T-cell (primary cell): ENCODE results near the gene NAA60. TPM values are rescaled to one million over a fixed set of nuclear protein-coding genes. Genes with fewer than 3 reads are reported as not detected.
"Not testable (repeated sequence)": the region's sequence is repeated elsewhere in the genome, so short reads cannot be mapped to it uniquely, and the experiment has no call there.

Experiments
- ATAC-seq, 4 experiments: fragments of 200-7000 bp in 3 of 4; fragments of 150-1000 bp in 1 of 4; cut with Tn5 transposase; replicated peaks in 1 of 4; 1 replicate in 3 of 4; 2 replicates in 1 of 4; pipeline ENCODE4 v1.10.0; 2021; ENCODE audit warnings: moderate library complexity in 3 of 4, mild to moderate bottlenecking in 2 of 4, moderate number of reproducible peaks in 1 of 4
- CTCF ChIA-PET, 2 donors: fragments of 300-600 bp; sonication (Branson Sonifier 250); formaldehyde crosslinking; loops; one replicate each; lab custom pipeline; 2022; ENCODE audit warnings: antibody characterized with exemption in 2 of 2; lab: Charles Lee
- POLR2A ChIA-PET, 2 donors: fragments of 300-600 bp; sonication (Branson Sonifier 250); formaldehyde crosslinking; loops; one replicate each; lab custom pipeline; 2022; ENCODE audit warnings: antibody characterized with exemption in 2 of 2; lab: Charles Lee
- DNase-seq, 35 experiments: peaks; one replicate each; pipeline versions ENCODE4 v3.0.0 to v3.0.0-alpha.2; 2013 to 2023
- H3K27ac ChIP-seq: one replicate; pipeline ENCODE4 v1.5.1; 2013; ENCODE audit warnings: low read length
- H3K27me3 ChIP-seq, 2 experiments: replicated peaks in 1 of 2; 1 replicate in 1 of 2; 2 replicates in 1 of 2; pipeline versions ENCODE4 v1.6.1 to v1.7.0; 2013; ENCODE audit warnings: low read length in 1 of 2, mixed read lengths in 1 of 2; ENCODE audit not compliant: control insufficient read depth in 2 of 2, insufficient read depth in 2 of 2; ENCODE audit errors: extremely low read depth in 1 of 2
- H3K36me3 ChIP-seq, 2 donors: 1 replicate in 1 of 2; 2 replicates in 1 of 2; pipeline versions ENCODE4 v1.6.1 to v1.7.0; 2013; ENCODE audit warnings: low read length in 1 of 2; ENCODE audit not compliant: control insufficient read depth in 2 of 2, insufficient read depth in 1 of 2; ENCODE audit errors: extremely low read depth in 1 of 2
- H3K4me1 ChIP-seq, 2 experiments: 1 replicate in 1 of 2; 2 replicates in 1 of 2; pipeline versions ENCODE4 v1.6.1 to v1.7.0; 2013; ENCODE audit warnings: low read length in 2 of 2, mixed read lengths in 1 of 2; ENCODE audit not compliant: insufficient read depth in 2 of 2, control insufficient read depth in 1 of 2; ENCODE audit errors: extremely low read depth in 1 of 2
- H3K4me3 ChIP-seq, 2 donors: 1 replicate in 1 of 2; 2 replicates in 1 of 2; pipeline versions ENCODE4 v1.5.1 to v1.7.0; 2013; ENCODE audit warnings: mild to moderate bottlenecking in 2 of 2, low read length in 1 of 2, moderate library complexity in 1 of 2; ENCODE audit not compliant: control insufficient read depth in 1 of 2; ENCODE audit errors: extremely low read depth in 1 of 2
- H3K9me3 ChIP-seq: 2 replicates; pipeline ENCODE4 v1.7.0; 2013
- H3K27ac Mint-ChIP-seq, 2 donors: one replicate each; pipeline ENCODE4 v1.8.0; 2020 to 2021; ENCODE audit warnings: mild to moderate bottlenecking in 2 of 2, mixed read lengths in 2 of 2
- H3K27me3 Mint-ChIP-seq, 2 donors: one replicate each; pipeline ENCODE4 v1.8.0; 2021 to 2022; ENCODE audit warnings: mixed read lengths in 2 of 2
- H3K36me3 Mint-ChIP-seq: one replicate; pipeline ENCODE4 v1.8.0; 2021; ENCODE audit warnings: mixed read lengths
- H3K4me1 Mint-ChIP-seq, 3 donors: one replicate each; pipeline ENCODE4 v1.8.0; 2020 to 2022; ENCODE audit warnings: mixed read lengths in 3 of 3, mild to moderate bottlenecking in 1 of 3
- H3K4me3 Mint-ChIP-seq, 3 donors: one replicate each; pipeline ENCODE4 v1.8.0; 2020 to 2022; ENCODE audit warnings: mild to moderate bottlenecking in 3 of 3, mixed read lengths in 3 of 3, moderate library complexity in 3 of 3
- H3K9me3 Mint-ChIP-seq, 3 donors: one replicate each; pipeline ENCODE4 v1.8.0; 2020 to 2022; ENCODE audit warnings: mixed read lengths in 3 of 3
- WGBS: methylation state at CpG from one replicate; pipeline ENCODE4 v1.1.5; 2013; ENCODE audit warnings: missing lambda C conversion rate; ENCODE audit not compliant: insufficient coverage; 5-methylcytosine and 5-hydroxymethylcytosine counted together
- total RNA-seq, 35 experiments: library from RNA in 6 of 35; stranded (reverse) in 6 of 35; fragments of 120-200 nt in 1 of 35; gene quantifications; one replicate each; pipeline versions ENCODE4 v1.2.1 to v1.2.4 and lab custom pipeline; 2013 to 2026

The NAA60 gene
- total RNA-seq, 5 donors from 2014 or later (not counting 1 experiment from before 2014, with no cell fraction given): 40.9 to 67.6 (median 55.6) TPM

- Histone ChIP-seq H3K4me1 (peaks cover 0 to 18% of the 10 kb centered on the region in 2 experiments), H3K9me3 (no peaks in the 10 kb centered on the region), H3K27ac (no peak overlapping the region), H3K27me3 (no peaks in the 10 kb centered on the region), H3K4me3 (no peak overlapping the region), H3K36me3 (peaks cover 16 to 21% of the 10 kb centered on the region in 2 donors)
- H3K27ac Mint-ChIP-seq: peak overlapping the region; percentile 63 to 64
- no peaks in the 10 kb centered on the region for H3K9me3 Mint-ChIP-seq
- ChIA-PET POLR2A (no interaction called here), CTCF (no interaction called here)
- DNase-seq: no peak
- H3K4me1 Mint-ChIP-seq: peaks cover 35 to 37% (median 36%) of the 10 kb centered on the region in 3 donors
- H3K4me3 Mint-ChIP-seq: no peak overlapping the region
- H3K36me3 Mint-ChIP-seq: peaks cover 13% of the 10 kb centered on the region
- H3K27me3 Mint-ChIP-seq: no peaks in the 10 kb centered on the region
- ATAC-seq: no peak
- WGBS: 100% methylated on average over 1 of the region's 10 CpGs
These were observed 29.6 kb downstream of the NAA60 start for GRCh38 chr16:3472878-3473595.

- H3K27ac ChIP-seq, H3K4me3 Mint-ChIP-seq, H3K27ac Mint-ChIP-seq, H3K9me3 ChIP-seq, CTCF ChIA-PET, POLR2A ChIA-PET, H3K4me3 ChIP-seq, ATAC-seq, H3K27me3 Mint-ChIP-seq, DNase-seq, H3K9me3 Mint-ChIP-seq, H3K27me3 ChIP-seq: not testable (repeated sequence)
- H3K36me3 Mint-ChIP-seq: peaks cover 16% of the 10 kb centered on the region
- WGBS: no CpG with 5 or more reads among the region's 3 CpGs
- Histone ChIP-seq H3K36me3 (peaks cover 16 to 18% of the 10 kb centered on the region in 2 donors), H3K4me1 (peaks cover 0 to 14% of the 10 kb centered on the region in 2 experiments)
- H3K4me1 Mint-ChIP-seq: peaks cover 30 to 33% (median 30%) of the 10 kb centered on the region in 3 donors
These were observed 30.1 kb downstream of the NAA60 start for GRCh38 chr16:3473596-3473943.

DNA sequence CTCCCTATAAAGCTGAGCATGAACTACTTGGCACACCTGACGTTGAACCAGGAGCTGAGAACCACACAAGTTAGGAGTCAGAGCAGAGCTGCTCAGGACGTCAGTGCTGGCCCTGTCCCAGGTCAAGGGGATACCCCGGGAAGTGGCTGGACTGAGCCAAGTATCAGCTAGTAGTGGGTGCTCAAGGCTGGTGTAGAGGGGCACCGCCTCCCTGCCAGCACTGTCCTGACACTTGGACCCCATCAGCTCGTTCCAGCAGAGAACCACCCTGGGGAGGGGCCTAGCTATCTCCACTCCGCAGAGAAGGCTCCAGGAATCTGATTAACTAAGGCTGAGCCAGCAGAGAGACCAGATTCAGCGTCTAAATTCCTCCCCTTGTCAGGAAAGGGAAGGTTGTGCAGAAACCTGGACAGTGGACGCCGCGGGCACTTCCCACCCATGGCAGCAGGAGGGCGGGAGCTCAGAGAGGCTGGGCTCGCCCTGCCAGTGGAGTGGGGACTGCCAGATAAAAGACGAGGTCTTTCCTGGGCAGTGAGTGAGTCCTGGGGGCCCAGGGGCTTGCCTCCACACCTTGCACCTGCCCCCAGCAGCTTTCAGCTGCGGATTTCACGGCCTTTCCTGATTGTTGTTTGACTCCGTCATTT lies 30.8 kb downstream of the NAA60 start:
- CTCF ChIA-PET: no interaction called here
- POLR2A ChIA-PET: no interaction called here
- Mint-ChIP-seq H3K27ac (no peak overlapping the region), H3K9me3 (no peaks in the 10 kb centered on the region), H3K4me1 (peaks cover 26 to 28% (median 27%) of the 10 kb centered on the region in 3 donors), H3K4me3 (no peak overlapping the region), H3K27me3 (no peaks in the 10 kb centered on the region), H3K36me3 (peaks cover 19% of the 10 kb centered on the region)
- Histone ChIP-seq H3K4me3 (no peak overlapping the region), H3K27me3 (no peaks in the 10 kb centered on the region), H3K4me1 (peaks cover 0 to 13% of the 10 kb centered on the region in 2 experiments), H3K9me3 (no peaks in the 10 kb centered on the region), H3K36me3 (peaks cover 18 to 22% of the 10 kb centered on the region in 2 donors), H3K27ac (no peak overlapping the region)
- no peak for DNase-seq
- WGBS: 95% methylated on average over 8 of the region's 16 CpGs
- ATAC-seq: no peak

DNA sequence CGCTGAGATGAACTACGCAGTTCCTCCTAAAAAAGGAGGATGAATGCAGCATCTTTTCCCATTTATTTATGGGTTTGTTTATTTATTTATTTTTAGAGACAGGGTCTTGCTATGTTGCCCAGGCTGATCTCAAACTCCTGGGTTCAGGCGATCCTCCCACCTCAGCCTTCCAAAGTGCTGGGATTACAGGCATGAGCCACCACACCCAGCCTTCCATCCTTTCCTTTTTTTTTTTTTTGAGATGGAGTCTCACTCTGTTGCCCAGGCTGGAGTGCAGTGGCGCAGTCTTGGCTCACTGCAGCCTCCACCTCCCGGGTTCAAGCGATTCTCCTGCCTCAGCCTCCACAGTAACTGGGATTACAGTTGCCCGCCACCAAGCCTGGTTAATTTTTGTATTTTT lies 31.4 kb downstream of the NAA60 start:
- H3K27ac ChIP-seq, H3K27me3 ChIP-seq, H3K27ac Mint-ChIP-seq, ATAC-seq, H3K4me3 ChIP-seq, CTCF ChIA-PET, H3K27me3 Mint-ChIP-seq, H3K9me3 ChIP-seq, POLR2A ChIA-PET, DNase-seq, H3K9me3 Mint-ChIP-seq, H3K4me3 Mint-ChIP-seq: not testable (repeated sequence)
- H3K36me3 Mint-ChIP-seq: peaks cover 24% of the 10 kb centered on the region
- peaks cover 22 to 24% (median 24%) of the 10 kb centered on the region in 3 donors for H3K4me1 Mint-ChIP-seq
- peaks cover 24% of the 10 kb centered on the region in 2 donors for H3K36me3 ChIP-seq
- no CpG with 5 or more reads among the region's 7 CpGs for WGBS
- H3K4me1 ChIP-seq: peaks cover 0 to 17% of the 10 kb centered on the region in 2 experiments

- Histone ChIP-seq H3K4me1 (peaks cover 0 to 12% of the 10 kb centered on the region in 2 experiments), H3K27me3 (no peaks in the 10 kb centered on the region), H3K4me3 (no peak overlapping the region), H3K9me3 (no peaks in the 10 kb centered on the region), H3K36me3 (peaks cover 19 to 31% of the 10 kb centered on the region in 2 donors), H3K27ac (no peak overlapping the region)
- ChIA-PET POLR2A (no interaction called here), CTCF (no interaction called here)
- peaks cover 25% of the 10 kb centered on the region for H3K36me3 Mint-ChIP-seq
- DNase-seq (no peak), ATAC-seq (no peak)
- no peak overlapping the region for H3K4me3 Mint-ChIP-seq
- H3K9me3 Mint-ChIP-seq: no peaks in the 10 kb centered on the region
- H3K4me1 Mint-ChIP-seq: peaks cover 20 to 21% (median 21%) of the 10 kb centered on the region in 3 donors
- H3K27ac Mint-ChIP-seq: no peak overlapping the region
- 94% methylated on average over 15 of the region's 29 CpGs for WGBS
- no peaks in the 10 kb centered on the region for H3K27me3 Mint-ChIP-seq
These were observed 32.3 kb downstream of the NAA60 start for GRCh38 chr16:3475604-3476375.

- Mint-ChIP-seq H3K4me1 (peaks cover 15 to 17% (median 16%) of the 10 kb centered on the region in 3 donors), H3K27ac (no peak overlapping the region), H3K4me3 (no peak overlapping the region), H3K27me3 (no peaks in the 10 kb centered on the region), H3K9me3 (no peaks in the 10 kb centered on the region), H3K36me3 (peaks cover 31% of the 10 kb centered on the region)
- Histone ChIP-seq H3K27me3 (no peaks in the 10 kb centered on the region), H3K36me3 (peaks cover 16 to 37% of the 10 kb centered on the region in 2 donors), H3K4me3 (no peak overlapping the region), H3K27ac (no peak overlapping the region), H3K4me1 (peaks cover 0 to 12% of the 10 kb centered on the region in 2 experiments), H3K9me3 (no peaks in the 10 kb centered on the region)
- POLR2A ChIA-PET: no interaction called here
- 100% methylated on average over 1 of the region's 3 CpGs for WGBS
- DNase-seq (no peak), ATAC-seq (no peak)
- CTCF ChIA-PET: no interaction called here
These were observed 32.9 kb downstream of the NAA60 start for GRCh38 chr16:3476409-3476808.
